ENCODE data around the gene THY1.

The THY1 gene

GRCh38 chr11:119453881-119454280 is 30.9 kb upstream of the THY1 start:
- Histone ChIP-seq H3K27ac (no peak overlapping the region), H3K4me3 (ENCODE audit: low read depth, low read length) (no peak overlapping the region), H3K36me3 (no peaks in the 10 kb centered on the region), H3K27me3 (ENCODE audit: insufficient read depth, low read depth, severe bottlenecking) (no peaks in the 10 kb centered on the region), H3K9me3 (ENCODE audit: severe bottlenecking) (no peaks in the 10 kb centered on the region)
- no peak for DNase-seq
- no peak for TF ChIP-seq CTCF (IDR thresholded peaks at IDR 0.05; ENCODE audit: low read depth, low read length)

GRCh38 chr11:119450590-119451326 is 27.8 kb upstream of the THY1 start:
- no peak overlapping the region for H3K27ac ChIP-seq
- H3K9me3 ChIP-seq (ENCODE audit: severe bottlenecking), result no peaks in the 10 kb centered on the region
- no peak for TF ChIP-seq CTCF (IDR thresholded peaks at IDR 0.05; ENCODE audit: low read depth, low read length)
- no peaks in the 10 kb centered on the region for H3K27me3 ChIP-seq (ENCODE audit: insufficient read depth, low read depth, severe bottlenecking)
- H3K36me3 ChIP-seq, result no peaks in the 10 kb centered on the region
- no peak for DNase-seq
- no peak overlapping the region for H3K4me3 ChIP-seq (ENCODE audit: low read depth, low read length)

GRCh38 chr11:119449498-119449897 is 26.5 kb upstream of the THY1 start:
- Histone ChIP-seq H3K4me3 (ENCODE audit: low read depth, low read length) (no peak overlapping the region), H3K27me3 (ENCODE audit: insufficient read depth, low read depth, severe bottlenecking) (no peaks in the 10 kb centered on the region)
- TF ChIP-seq CTCF (IDR thresholded peaks at IDR 0.05; ENCODE audit: low read depth, low read length), result no peak

GRCh38 chr11:119448380-119448779 is 25.4 kb upstream of the THY1 start:
- H3K9me3 ChIP-seq (ENCODE audit: severe bottlenecking), result no peaks in the 10 kb centered on the region
- TF ChIP-seq CTCF (IDR thresholded peaks at IDR 0.05; ENCODE audit: low read depth, low read length), result no peak
- H3K4me3 ChIP-seq (ENCODE audit: low read depth, low read length), result no peak overlapping the region
- DNase-seq, result no peak
- H3K27ac ChIP-seq, result no peak overlapping the region
- no peaks in the 10 kb centered on the region for H3K27me3 ChIP-seq (ENCODE audit: insufficient read depth, low read depth, severe bottlenecking)
- H3K36me3 ChIP-seq, result no peaks in the 10 kb centered on the region

More at GRCh38 chr11:119449498-119449897, 26.5 kb upstream of the THY1 start:
- Histone ChIP-seq H3K36me3 (no peaks in the 10 kb centered on the region), H3K9me3 (ENCODE audit: severe bottlenecking) (no peaks in the 10 kb centered on the region), H3K27ac (no peak overlapping the region)
- DNase-seq, result no peak

- Histone ChIP-seq H3K27ac (no peak overlapping the region), H3K36me3 (no peaks in the 10 kb centered on the region), H3K27me3 (ENCODE audit: insufficient read depth, low read depth, severe bottlenecking) (no peaks in the 10 kb centered on the region), H3K9me3 (ENCODE audit: severe bottlenecking) (no peaks in the 10 kb centered on the region), H3K4me3 (ENCODE audit: low read depth, low read length) (no peak overlapping the region)
- no peak for DNase-seq
- no peak for TF ChIP-seq CTCF (IDR thresholded peaks at IDR 0.05; ENCODE audit: low read depth, low read length)
Observed at GRCh38 chr11:119447664-119448242, 24.8 kb upstream of the THY1 start.
